GM19328 (cell line): ENCODE data around the gene TNFRSF11A.

Experiments
- ATAC-seq: cut with Tn5 transposase; IDR thresholded peaks from one replicate; pipeline ENCODE4 v1.9.1; 2021; ENCODE audit warnings: mild to moderate bottlenecking, moderate library complexity; ENCODE audit not compliant: unreplicated experiment

Gene TNFRSF11A

GRCh38 chr18:62324181-62324828 lies 805 bp upstream of the TNFRSF11A start:
- ATAC-seq: no peak

GRCh38 chr18:62325806-62326645 lies 916 bp downstream of the TNFRSF11A start:
- ATAC-seq: no peak

GRCh38 chr18:62326646-62327348 lies 1.7 kb downstream of the TNFRSF11A start:
- ATAC-seq: no peak

- ATAC-seq: no peak
These were observed 2.9 kb downstream of the TNFRSF11A start for GRCh38 chr18:62327977-62328376.

DNA sequence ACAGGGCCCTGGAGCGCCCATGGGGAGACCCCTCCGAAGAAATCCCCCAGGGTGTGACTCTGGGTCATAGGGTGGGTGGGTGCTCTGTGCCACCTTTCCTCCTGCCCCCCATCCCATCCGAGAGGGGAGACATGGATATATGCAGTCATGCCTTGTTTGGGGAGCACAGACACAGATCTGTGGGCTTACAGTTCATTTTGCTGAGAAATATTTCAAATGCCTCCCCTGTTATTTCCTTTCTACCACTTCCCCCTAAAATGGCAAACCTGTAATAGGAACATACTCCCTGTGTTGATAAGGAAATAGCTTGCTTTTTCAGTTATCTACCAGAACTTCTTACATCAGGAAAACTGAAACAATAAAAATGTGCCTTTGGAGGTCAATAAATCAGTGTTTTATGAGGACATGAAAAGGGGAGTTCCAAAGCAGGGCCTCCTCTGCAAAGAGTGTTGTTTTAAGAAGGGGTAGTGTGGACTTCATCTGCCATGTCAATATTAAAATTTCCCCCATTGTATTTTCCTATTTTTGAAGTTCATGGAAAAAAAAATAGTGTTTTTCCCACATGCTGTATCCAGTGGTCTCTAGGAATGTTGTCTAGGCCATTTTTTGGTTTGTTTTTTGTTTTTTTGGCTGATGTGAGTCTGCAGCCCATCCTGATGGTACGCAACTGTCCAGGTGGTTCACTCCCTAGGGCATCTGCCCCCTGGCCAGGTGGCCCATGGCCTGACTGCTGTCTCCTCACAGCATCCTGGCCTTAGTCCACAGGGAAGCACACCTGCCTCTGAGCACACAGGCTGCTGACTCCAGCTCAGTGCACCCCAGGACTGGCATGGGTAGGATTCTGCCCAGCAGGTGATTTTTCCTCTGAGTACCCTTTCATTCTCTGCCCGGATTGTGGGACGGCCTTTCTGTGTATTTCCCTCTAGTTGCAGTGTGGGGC lies 3.7 kb downstream of the TNFRSF11A start:
- no peak for ATAC-seq

DNA sequence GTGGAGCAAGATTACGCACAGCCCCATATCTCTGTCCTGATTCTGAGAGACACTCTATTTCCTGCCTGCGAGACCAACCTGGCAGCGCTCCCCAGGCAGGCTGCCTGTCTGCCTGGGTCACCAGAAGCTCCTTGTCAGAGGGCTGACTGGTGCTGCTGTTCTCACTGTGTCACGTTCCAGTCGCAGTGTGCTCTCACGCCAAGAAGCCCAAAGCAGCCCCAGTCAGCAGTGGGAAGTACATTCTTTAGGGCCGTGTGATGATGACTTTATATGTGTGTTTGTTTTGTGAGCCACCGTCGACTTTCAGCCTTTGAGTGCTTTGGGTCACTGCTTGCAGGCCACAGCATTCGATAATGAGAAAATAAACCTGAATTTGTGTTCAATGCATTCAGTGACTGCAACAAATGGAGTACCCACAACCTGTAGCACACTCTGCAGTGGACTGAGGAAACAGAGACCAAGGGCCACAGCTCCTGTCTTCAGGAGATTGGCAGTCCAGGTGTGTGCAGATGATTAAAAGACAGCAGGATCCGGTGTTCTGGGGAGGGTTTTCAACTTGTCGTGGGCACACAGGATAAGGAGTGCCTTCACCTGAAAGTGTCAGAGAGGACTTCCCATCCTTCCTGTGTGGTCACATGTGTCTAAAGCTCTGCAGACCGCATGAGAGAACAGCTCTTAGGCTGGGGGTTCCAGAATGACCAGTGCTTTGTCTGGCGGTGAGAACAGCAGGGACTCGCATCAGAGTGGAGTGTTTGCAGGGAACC lies 4.8 kb downstream of the TNFRSF11A start:
- no peak for ATAC-seq

DNA sequence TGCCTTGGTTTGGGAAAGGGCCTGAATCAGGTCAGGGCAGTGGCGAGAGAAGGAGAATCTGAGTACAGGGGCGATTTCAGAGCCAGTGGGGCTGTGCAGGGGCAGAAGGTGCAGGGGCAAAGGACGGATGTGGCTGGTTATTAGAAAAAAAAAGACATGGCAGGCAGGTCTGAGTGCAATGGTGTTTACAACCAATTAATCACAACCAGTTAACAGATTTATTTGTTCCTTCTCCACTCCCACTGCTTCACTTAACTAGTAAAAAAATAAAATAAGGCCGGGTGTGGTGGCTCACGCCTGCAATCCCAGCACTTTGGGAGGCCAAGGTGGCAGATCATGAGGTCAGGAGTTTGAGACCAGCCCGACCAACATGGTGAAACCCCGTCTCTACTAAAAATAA lies 5.5 kb downstream of the TNFRSF11A start:
- no peak for ATAC-seq

- ATAC-seq: no peak
These were observed 6.7 kb downstream of the TNFRSF11A start for GRCh38 chr18:62331581-62332356.

- no peak for ATAC-seq
These were observed 7.3 kb downstream of the TNFRSF11A start for GRCh38 chr18:62332431-62332830.

DNA sequence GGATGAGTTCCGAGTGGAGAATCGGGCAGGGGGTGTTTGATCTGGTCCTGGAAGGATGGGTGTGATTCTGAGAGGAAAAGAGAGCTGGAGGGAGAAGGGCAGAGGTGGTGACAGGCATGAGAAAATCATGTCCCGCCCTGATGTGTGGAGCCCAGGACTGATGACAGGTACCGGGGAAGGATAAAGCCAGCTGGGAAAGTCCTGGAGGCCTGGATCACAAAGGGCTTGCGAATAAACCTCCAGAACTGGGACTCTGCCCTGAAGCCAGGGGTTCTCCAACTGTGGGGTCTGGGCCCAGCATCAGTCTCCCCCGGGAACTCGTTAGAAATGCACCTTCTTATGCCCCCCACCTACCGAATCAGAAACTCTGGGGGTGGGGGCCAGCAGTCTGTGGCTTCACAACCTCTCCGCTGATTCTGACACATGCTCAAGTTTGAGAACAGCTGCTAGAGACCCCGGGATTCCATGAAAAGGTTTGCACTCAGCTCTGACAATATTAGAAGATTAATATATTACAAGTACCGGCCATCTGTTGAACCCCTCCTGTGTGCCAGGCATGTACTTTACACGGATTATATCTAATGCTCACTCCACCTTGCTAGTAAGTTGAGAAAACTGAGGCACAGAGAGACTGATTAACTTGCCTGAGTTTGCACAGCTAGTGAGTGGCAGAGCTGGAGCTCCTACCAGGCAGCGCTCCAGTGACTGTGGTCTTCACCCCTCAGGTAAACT lies 8.0 kb downstream of the TNFRSF11A start:
- no peak for ATAC-seq

DNA sequence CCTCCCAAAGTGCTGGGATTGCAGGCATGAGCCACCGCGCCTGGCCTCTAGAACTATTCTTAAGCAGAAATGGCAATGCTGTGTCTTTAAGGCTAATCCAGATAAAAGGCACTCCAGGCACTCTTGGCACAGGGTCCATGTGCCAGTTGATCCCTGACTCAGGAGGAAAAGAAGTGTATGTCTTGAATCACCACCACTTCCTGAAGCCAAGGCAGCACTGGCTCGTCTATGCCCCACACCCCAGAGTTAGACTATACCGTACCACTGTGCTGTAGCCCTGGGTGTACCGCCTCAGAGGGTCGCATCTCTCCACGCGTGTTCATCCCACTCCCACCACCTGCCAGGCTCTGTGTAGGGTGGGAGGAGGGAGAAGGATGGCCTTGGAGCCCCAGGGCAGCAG lies 9.0 kb downstream of the TNFRSF11A start:
- no peak for ATAC-seq

- no peak for ATAC-seq
These were observed 10.4 kb downstream of the TNFRSF11A start for GRCh38 chr18:62335494-62335893.

- ATAC-seq: no peak
These were observed 11.5 kb downstream of the TNFRSF11A start for GRCh38 chr18:62336618-62337017.

DNA sequence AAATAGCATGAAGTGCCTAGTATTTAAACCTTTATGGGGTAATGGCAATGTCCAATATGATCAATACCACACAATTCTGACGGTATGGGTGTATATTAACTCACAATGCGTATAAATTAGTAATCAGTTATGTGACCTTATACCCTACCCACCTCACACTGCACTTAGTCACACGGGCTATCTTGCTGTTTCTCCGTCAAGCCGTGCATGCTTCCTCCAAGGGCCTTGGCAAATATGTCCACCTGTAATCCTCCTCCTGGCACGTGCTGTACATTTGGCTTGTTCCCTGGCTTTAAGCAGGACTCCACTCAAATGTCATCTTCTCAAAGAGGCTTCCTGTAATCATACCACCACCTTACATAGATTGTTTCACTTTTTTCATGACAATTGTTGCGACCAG lies 12.2 kb downstream of the TNFRSF11A start:
- no peak for ATAC-seq

DNA sequence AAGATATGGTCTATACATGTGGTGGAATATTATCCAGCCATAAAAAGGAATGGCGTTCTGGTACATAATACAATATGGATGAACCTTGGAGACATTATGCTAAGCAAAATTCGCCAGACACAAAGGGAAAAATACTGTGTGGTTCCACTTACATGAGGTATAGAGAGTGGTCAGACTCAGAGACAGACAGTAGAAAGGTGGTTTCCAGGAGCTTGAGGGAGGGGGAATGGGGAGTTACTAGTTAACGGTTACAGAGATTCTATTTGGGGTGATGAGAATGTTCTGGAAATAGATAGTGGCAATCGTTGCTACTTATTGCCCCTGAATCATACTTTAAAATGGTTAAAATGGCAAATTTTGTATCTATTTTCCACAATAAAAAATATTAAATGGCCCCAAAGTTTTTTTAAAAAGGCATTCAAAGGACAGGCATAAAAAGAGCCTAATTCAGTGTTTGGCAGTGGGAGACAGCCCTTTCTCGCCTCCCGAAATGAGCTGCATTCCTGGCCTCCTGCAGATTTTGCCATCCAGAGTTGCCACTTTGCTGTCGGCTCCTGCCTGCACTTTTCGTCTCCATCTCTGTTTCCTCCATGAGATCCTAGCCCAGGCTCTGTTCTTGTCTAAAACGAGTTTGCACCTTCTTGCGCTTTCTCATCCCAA lies 13.5 kb downstream of the TNFRSF11A start:
- no peak for ATAC-seq

GRCh38 chr18:62339106-62339988 lies 14.2 kb downstream of the TNFRSF11A start:
- ATAC-seq: no peak

DNA sequence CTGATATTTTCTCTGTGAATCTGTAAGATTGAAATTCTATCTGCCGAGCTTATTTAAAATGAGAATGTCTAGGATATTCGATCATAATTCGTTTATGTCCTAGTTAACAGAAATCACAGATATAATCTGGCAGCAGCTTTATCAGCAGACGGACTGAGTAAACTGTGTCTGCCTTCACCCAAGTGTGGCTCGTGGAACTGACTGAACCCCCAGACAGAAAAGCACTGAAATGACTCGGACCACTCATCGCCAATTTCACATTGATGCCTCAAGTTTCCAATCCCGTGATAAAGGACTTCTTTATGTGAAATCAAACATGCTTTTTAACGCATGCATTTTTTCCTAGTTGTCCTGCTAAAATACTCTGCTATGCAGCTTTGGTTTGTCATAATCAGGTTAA lies 15.9 kb downstream of the TNFRSF11A start:
- no peak for ATAC-seq
